ENCODE results near the gene SPON1. TPM values are rescaled to one million over a fixed set of nuclear protein-coding genes. Genes with fewer than 3 reads are reported as not detected.

The SPON1 gene
- total RNA-seq, 1 experiment from 2014 or later: 0.20 TPM

- no peaks in the 10 kb centered on the region for H3K23me2 ChIP-seq (ENCODE audit: insufficient read length, low read depth, low read length, poor library complexity, severe bottlenecking)
- no peak overlapping the region for H2BK120ac ChIP-seq (ENCODE audit: low read depth, low read length, poor library complexity, severe bottlenecking)
- H3K27me3 Mint-ChIP-seq (ENCODE audit: low read depth): no peaks in the 10 kb centered on the region
- H3K56ac ChIP-seq (ENCODE audit: insufficient read length, low read depth, low read length): no peak overlapping the region
- no peak overlapping the region for H3K14ac ChIP-seq (ENCODE audit: insufficient read depth, low read length)
- H3T11ph ChIP-seq (ENCODE audit: low read length): no peak overlapping the region
- H4K91ac ChIP-seq (ENCODE audit: insufficient read length, low read depth, low read length): no peak overlapping the region
- no peak overlapping the region for H2AFZ ChIP-seq (ENCODE audit: low read length)
- H2BK20ac ChIP-seq (ENCODE audit: low read depth, low read length, poor library complexity, severe bottlenecking): no peak overlapping the region
- no peak overlapping the region for H3K4me3 Mint-ChIP-seq
- peaks cover 0 to 10% (median 2%) of the 10 kb centered on the region in 3 experiments; a peak in 4 of 7 replicates for H3K36me3 Mint-ChIP-seq (ENCODE audit: insufficient read depth in 1 of 3, low read depth in 3 of 3)
- H3K27ac ChIP-seq (ENCODE audit: insufficient read length, low read depth, low read length): no peak overlapping the region
- H4K5ac ChIP-seq (ENCODE audit: insufficient read length, low read depth, low read length): no peak overlapping the region
- DNase-seq: no peak
- H4K8ac ChIP-seq (replicated peaks; ENCODE audit: insufficient read length, low read depth, low read length): no peak overlapping the region
- H3K4me2 ChIP-seq (ENCODE audit: insufficient read depth, insufficient read length, low read length): no peak overlapping the region
- no peaks in the 10 kb centered on the region for H3K4me1 Mint-ChIP-seq
- no peak for TF ChIP-seq CTCF (conservative IDR thresholded peaks at IDR 0.05)
- no peak overlapping the region for H2BK15ac ChIP-seq (ENCODE audit: low read depth, low read length)
- no CpG with 5 or more reads among the region's 2 CpGs for WGBS (ENCODE audit: extremely low coverage, insufficient read length, low lambda C conversion rate)
- H3K4ac ChIP-seq (ENCODE audit: low read depth, low read length): no peak overlapping the region
- no peaks in the 10 kb centered on the region for H3K27me3 ChIP-seq (ENCODE audit: insufficient read depth, low read length)
- H2AK5ac ChIP-seq (ENCODE audit: insufficient read length, low read length): no peak overlapping the region
- H3K9ac ChIP-seq (ENCODE audit: extremely low read depth, insufficient read length, low read length): no peak overlapping the region
- H3K23ac ChIP-seq (ENCODE audit: insufficient read length, low read depth, low read length): no peak overlapping the region
- no peaks in the 10 kb centered on the region for H3K9me3 ChIP-seq (ENCODE audit: control insufficient read depth, low read depth, low read length)
- H3K79me1 ChIP-seq (ENCODE audit: insufficient read depth, low read depth, low read length, poor library complexity, severe bottlenecking): no peaks in the 10 kb centered on the region
- H3K4me1 ChIP-seq (ENCODE audit: insufficient read depth, low read length): no peaks in the 10 kb centered on the region
- H2BK5ac ChIP-seq (ENCODE audit: insufficient read length, low read length): no peak overlapping the region
- H2BK12ac ChIP-seq (ENCODE audit: insufficient read length, low read depth, low read length): no peak overlapping the region
- no peaks in the 10 kb centered on the region for H4K20me1 ChIP-seq (ENCODE audit: control insufficient read depth, insufficient read depth, insufficient read length)
- no peak overlapping the region for H3K27ac Mint-ChIP-seq
- peaks cover 18 to 20% of the 10 kb centered on the region in 2 experiments; a peak in 4 of 5 replicates for H3K9me3 Mint-ChIP-seq
- H3K79me2 ChIP-seq (ENCODE audit: insufficient read depth, low read length): no peaks in the 10 kb centered on the region
- no peak overlapping the region for H3K18ac ChIP-seq (ENCODE audit: insufficient read length, low read depth, low read length)
Observed at GRCh38 chr11:14001597-14001996, 39.1 kb downstream of the SPON1 start.

Measured in H9 (cell line).